ENCODE results near the gene TMEM150B.

GRCh38 chr19:55352549-55353145, 27.5 kb upstream of the TMEM150B start:
- no peak for TF ChIP-seq ZNF274 (IDR thresholded peaks at IDR 0.05; ENCODE audit: borderline replicate concordance, low read depth, low read length)
- no peak for TF ChIP-seq HNRNPK (IDR thresholded peaks at IDR 0.05; ENCODE audit: low read depth, low read length, poor library complexity, severe bottlenecking)
- no peak for TF ChIP-seq JUNB (CRISPR knock-in tag; conservative IDR thresholded peaks at IDR 0.05)
- no peak for TF ChIP-seq POLR2AphosphoS5 (IDR thresholded peaks at IDR 0.05; ENCODE audit: control insufficient read depth, insufficient read depth, low read depth, low read length)
- TF ChIP-seq, protein P1, sequence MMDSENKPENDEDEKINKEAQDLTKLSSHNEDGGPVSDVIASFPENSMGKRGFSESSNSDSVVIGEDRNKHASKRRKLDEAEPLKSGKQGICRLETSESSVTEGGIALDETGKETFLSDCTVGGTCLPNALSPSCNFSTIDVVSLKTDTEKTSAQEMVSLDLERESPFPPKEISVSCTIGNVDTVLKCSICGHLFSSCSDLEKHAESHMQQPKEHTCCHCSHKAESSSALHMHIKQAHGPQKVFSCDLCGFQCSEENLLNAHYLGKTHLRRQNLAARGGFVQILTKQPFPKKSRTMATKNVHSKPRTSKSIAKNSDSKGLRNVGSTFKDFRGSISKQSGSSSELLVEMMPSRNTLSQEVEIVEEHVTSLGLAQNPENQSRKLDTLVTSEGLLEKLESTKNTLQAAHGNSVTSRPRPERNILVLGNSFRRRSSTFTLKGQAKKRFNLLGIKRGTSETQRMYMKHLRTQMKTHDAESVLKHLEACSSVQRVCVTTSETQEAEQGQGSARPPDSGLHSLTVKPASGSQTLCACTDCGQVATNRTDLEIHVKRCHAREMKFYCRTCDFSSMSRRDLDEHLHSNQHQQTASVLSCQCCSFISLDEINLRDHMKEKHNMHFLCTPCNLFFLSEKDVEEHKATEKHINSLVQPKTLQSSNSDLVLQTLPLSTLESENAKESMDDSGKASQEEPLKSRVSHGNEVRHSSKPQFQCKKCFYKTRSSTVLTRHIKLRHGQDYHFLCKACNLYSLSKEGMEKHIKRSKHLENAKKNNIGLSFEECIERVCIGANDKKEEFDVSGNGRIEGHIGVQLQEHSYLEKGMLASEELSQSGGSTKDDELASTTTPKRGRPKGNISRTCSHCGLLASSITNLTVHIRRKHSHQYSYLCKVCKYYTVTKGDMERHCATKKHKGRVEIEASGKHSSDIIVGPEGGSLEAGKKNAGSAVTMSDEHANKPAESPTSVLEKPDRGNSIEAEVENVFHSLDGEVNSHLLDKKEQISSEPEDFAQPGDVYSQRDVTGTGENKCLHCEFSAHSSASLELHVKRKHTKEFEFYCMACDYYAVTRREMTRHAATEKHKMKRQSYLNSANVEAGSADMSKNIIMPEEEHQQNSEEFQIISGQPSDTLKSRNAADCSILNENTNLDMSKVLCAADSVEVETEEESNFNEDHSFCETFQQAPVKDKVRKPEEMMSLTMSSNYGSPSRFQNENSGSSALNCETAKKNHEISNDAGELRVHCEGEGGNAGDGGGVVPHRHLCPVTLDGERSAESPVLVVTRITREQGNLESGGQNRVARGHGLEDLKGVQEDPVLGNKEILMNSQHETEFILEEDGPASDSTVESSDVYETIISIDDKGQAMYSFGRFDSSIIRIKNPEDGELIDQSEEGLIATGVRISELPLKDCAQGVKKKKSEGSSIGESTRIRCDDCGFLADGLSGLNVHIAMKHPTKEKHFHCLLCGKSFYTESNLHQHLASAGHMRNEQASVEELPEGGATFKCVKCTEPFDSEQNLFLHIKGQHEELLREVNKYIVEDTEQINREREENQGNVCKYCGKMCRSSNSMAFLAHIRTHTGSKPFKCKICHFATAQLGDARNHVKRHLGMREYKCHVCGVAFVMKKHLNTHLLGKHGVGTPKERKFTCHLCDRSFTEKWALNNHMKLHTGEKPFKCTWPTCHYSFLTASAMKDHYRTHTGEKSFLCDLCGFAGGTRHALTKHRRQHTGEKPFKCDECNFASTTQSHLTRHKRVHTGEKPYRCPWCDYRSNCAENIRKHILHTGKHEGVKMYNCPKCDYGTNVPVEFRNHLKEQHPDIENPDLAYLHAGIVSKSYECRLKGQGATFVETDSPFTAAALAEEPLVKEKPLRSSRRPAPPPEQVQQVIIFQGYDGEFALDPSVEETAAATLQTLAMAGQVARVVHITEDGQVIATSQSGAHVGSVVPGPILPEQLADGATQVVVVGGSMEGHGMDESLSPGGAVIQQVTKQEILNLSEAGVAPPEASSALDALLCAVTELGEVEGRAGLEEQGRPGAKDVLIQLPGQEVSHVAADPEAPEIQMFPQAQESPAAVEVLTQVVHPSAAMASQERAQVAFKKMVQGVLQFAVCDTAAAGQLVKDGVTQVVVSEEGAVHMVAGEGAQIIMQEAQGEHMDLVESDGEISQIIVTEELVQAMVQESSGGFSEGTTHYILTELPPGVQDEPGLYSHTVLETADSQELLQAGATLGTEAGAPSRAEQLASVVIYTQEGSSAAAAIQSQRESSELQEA (IDR thresholded peaks at IDR 0.05; ENCODE audit: low read depth): no peak
- TF ChIP-seq PHF8 (IDR thresholded peaks at IDR 0.05; ENCODE audit: borderline replicate concordance, low read length): no peak
- no peak for TF ChIP-seq CEBPB (tag; IDR thresholded peaks at IDR 0.05)
- no peak for TF ChIP-seq TBL1XR1 (IDR thresholded peaks at IDR 0.05; ENCODE audit: low read length in 2 of 2)
- no peak; a peak in 1 of 6 replicates for TF ChIP-seq CTCF (IDR thresholded peaks at IDR 0.05 in 2 of 3, conservative IDR thresholded peaks at IDR 0.05 in 1 of 3; ENCODE audit: insufficient read depth in 2 of 3, low read depth in 1 of 3, low read length in 3 of 3)
- no peak for TF ChIP-seq ZNF766 (CRISPR knock-in tag; conservative IDR thresholded peaks at IDR 0.05)

Measured in K562 (cell line).